ENCODE measurements around the gene CTSC.

DNA sequence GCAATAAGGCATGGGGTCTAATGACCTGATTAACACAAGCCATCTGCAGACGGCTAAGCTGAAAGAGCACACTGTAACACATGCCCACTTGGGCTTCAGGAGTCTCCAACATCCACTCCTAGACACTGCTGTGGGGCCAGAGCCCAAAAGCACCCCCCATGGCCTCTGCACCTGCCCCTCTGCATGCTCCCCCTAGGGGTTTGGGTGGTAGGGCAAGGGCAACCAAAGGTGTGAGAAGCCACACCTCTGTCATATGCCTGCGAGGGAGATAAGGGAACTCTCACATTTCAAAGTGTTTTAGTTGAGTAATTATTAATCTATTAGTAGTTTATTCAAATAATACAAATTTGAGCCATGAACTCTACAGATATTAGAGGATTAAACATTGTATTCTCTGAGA, 30.8 kb downstream of the CTSC start:
- TF ChIP-seq POLR2A (IDR thresholded peaks at IDR 0.05) (no peak), CTCF (IDR thresholded peaks at IDR 0.05 in 8 of 11, conservative IDR thresholded peaks at IDR 0.05 in 3 of 11) (no peak), POLR2AphosphoS5 (IDR thresholded peaks at IDR 0.05) (no peak)

Data from spleen (tissue), 7 donors.